GM10847 (cell line): ENCODE measurements around the gene RPIA.

Experiments used
- POLR2A ChIP-seq: IDR thresholded peaks from 2 replicates; pipeline ENCODE4 v1.6.1; 2011; ENCODE audit not compliant: insufficient read length; ENCODE audit errors: extremely low read depth

Gene RPIA

GRCh38 chr2:88747990-88748389 lies 56.5 kb downstream of the RPIA start:
- no peak for TF ChIP-seq POLR2A

DNA sequence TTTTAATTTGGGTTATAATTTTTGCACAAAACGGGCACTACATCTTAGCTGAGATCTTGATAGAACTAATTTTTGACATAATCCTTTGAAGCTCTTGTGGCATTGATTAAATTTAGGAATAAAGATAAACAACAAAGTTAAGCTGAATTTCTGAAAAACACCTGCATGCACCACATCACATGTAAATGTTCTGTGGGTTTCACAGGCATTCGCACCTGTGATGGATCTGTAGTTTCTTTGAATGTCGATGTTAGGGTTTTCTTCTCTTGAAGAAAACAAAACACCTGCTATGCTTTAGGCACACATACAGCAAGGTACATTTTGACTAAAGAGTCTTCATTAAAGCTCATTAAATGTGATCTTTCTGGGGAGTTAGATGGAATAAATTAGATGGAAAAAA lies 60.3 kb downstream of the RPIA start:
- TF ChIP-seq POLR2A, result no peak

- TF ChIP-seq POLR2A, result no peak
Observed at GRCh38 chr2:88753833-88754584, 62.5 kb downstream of the RPIA start.

DNA sequence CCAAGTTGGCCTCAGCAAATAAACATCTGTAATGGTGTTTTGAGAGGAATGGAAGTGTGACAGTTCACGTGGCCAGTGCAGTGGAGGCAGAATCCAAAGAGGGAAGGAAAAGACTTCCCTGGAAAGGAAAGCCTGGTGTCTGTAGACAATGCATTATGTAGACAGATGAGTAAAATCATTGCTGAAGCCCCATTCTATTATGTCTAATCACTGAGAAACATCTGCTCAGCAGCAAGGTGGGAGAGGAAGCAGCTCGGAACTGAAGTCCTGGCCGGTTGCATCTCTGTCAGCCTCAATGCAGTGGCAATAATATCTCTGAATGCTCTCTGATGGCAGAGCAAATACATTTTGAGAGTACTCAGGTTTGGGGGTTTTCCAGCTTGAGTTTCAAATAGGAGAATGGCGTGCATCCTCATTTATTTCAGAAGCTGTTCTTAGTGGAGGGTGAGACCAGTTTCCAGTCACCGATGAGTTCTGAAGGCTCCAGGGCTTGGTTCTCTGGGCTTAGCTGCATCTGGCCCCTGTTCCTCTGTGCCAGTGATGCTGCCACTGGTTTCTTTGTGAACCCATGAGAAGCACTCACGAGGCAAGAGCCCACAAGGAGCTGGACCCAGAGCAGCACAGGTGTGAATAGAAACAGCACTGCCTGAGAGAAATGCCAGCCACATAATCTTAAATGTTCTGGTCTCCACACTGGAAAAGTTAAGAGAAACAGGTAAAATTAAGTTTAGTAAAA lies 63.3 kb downstream of the RPIA start:
- TF ChIP-seq POLR2A, result no peak

DNA sequence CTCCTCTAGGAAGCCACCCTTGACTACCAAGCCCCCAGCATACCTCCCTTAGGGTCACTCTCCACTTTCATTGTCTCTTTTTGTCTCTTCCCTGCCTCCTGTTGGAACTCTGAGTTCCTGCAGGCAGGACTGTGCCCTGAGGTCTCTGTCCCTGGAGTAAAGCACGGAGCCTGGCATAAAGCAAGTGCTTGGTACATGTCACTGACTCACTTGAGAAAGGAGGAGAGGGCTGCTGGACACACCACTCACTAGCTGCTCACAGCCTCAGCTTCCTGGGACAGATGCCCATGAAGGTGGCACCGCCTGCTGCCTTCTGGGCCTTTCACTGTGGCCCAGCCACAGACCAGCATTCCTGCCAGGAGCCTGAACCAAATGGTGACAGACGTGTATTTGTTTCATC lies 64.4 kb downstream of the RPIA start:
- TF ChIP-seq POLR2A, result no peak

- no peak for TF ChIP-seq POLR2A
Observed at GRCh38 chr2:88757025-88757424, 65.6 kb downstream of the RPIA start.

DNA sequence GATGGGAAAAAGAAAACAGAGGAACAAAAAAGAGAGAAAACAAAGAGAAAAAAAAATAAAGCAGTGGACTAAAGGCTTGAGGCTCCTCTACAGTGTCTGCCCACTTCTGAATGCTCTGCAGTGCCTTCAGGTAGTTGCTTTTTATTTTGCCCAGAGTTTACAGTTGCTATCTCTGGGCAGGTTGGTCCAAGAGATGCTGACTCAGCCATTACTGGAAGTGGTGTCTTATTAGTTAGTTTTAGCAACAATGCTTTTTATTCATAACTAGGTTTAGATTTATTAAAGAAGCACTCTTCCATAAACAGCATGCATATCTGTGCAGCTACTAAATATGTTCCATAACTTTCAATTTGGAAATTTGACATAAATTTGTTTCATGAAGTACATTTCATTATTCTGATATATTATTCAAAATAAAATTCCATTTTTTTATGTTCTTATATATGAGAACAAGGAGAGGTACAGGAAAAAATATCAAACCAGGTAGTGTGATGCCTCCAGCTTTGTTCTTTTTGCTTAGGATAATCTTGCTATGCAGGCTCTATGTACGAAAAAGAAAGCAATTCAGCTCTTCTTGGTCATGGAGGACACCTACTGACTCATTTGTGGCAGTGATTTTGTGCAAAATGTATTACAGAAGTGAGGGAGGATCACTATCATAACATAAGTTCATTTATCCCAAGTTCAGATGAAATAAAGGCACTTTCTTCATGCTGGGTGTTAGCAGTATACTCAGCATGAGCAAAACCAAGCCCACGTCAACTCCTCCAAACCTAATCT lies 69.5 kb downstream of the RPIA start:
- TF ChIP-seq POLR2A, result no peak

DNA sequence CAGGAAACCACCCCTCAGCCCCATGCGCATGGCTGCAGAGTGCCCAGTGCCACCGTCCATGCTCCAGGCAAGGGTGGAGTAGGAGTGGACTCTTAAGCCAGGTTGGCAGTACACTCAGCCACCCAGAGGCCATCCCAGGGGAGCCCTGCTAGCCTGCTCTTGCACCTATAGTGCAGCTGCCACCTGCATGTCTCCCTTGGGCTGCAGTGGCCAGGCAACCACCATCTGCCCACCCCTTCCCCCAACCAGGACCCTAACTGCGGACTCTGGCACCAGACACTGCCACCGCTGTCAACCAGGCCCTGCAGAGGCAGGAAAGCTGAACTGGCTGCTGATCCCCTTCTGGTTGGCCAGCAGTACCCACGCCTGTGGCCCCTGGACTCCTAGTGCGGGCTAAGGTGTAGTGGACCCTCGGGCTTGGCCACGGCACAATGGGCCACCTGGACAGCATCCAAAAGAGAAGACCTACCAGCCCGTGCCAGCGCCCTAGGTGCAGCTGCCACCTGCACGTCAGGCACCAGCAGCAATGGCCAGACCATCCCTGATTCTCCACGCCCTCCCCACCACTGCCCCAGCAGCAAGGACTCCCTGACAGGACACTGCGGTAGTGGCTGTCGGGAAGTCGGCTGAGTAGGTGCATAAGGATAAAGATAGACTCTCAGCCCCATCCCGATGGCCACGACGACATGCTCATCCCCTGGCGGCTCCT lies 72.8 kb downstream of the RPIA start:
- no peak for TF ChIP-seq POLR2A

DNA sequence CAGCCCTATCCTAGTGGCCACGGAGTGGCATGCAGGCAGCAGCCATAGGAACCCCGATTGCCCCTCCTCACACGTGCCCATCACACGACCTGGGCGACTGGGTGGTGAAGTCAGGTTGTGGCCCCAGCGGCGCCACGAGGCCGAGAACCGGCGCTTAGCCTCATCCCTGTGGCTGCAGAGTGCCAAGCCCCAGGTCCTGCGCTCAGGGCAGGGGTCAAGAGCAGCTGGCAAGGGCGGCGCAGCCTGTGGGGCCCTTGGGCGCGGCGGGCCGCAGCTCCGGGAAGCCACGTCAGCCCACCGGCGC lies 73.3 kb downstream of the RPIA start:
- no peak for TF ChIP-seq POLR2A

DNA sequence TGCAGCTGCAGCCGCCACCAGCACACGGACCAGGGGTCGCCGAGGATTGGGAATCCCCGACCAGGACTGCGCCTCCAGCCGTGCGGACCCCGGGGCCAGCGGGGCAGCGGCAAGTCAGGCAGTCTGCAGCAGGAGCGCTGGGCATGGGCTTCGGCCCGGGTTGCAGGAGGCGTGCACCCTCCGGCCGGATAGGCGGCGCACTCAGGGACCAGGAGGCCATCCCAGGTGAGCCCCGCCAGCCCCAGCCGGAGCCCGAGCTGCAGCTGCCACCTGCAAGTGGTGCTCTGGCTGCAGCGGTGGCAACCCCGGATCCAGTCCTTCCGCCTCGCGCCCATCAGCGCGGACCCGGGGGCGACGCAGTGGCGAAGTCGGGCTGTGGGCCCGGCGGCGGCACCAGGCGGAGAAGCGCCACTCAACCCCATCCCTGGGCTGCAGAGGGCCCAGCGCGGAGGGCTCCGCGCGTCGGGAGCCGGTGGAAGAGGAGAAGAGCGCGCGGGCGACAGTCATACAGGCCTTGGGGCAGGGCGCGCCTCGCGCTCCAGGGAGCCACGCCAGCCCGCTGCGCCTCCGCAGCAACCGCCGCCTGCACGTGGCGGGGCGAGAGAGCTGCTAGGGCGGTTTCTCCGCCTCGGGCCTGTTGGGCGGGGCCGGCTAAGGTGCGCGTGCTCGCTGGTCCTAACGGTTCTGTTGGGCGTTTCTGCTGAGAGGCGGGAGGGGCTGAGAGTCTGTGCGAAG lies 73.8 kb downstream of the RPIA start:
- TF ChIP-seq POLR2A, result no peak

DNA sequence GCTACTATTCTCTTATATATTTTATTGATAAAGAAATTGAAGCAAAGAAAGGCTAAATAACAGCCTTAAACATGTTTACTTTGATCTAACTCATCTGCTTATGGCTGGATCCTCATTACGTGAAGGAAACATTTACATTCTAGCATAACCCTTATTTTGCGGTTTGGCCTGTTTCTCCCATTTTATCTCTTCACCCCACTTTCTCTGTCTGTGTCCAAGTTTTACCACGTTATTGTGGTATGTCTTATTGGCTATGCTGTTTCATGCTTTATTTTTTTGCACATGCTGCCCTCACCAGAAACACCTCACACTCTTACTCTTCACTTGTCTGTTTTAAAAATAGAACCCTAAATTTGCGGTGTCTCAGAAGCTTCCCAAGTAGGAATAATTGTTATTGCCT lies 78.5 kb downstream of the RPIA start:
- TF ChIP-seq POLR2A, result no peak
